Activated naive CD4-positive, alpha-beta T cell treated with Interleukin-2 at 50 U/mL for 16 hours (primary cell): ENCODE results near the gene ADGB.
"Not testable (repeated sequence)": the region's sequence is repeated elsewhere in the genome, so short reads cannot be mapped to it uniquely, and the experiment has no call there.

Experiments
- DNase-seq: peaks from one replicate; pipeline ENCODE4 v3.0.0-alpha.2; 2020

The ADGB gene

DNA sequence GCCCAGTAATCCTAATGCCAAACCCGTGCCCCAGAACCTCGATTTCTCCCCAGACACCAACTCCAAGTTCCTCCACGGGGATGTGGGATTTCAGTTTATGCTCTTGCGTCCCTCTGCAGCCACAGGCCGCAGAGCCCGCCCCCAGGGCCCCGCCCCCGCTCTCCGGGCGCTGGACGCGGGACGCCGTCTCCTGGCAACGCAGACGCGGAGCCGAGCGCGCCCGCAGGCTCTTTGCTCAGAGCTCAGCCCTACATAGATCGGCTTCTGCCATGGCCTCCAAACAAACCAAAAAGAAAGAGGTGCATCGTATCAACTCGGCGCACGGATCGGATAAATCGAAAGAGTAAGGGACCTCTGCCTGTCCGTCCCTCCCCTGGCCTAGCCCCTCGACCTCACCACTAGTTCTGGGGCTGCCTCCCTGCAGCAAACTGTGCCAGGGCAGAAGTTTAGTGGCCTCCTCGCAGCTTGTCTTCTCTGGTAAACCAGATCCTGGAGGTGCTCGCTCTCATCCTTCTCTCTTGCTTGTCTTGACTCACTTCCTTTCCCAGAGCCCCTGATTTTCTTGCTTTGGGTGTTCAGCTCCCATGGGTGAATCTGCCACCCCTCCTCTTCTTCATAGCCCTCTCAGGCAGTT is at the start of gene ADGB:
TSS of gene ADGB (plus strand) at position 201 of the 634 bp plus-strand sequence. CDS start at position 270, 69 bp downstream.
- DNase-seq: no peak

DNA sequence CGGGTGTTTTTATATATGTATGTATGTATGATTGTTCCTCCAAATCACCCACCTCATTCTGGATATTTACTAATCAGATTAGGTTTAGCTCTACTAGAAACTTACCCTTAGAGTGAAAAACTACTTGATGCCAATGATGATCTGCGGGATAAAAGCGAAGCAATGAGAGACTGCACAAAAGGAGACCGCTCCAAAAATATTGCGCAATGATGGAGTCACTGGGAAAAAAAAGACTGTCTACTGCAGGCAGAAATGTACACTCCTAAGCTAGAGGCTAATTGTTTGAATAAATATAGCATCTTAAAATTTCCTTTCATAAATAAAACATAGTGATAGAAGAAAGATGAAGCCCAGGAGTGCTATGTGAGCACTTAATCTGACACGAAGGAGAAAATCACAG is 47.9 kb upstream of the ADGB start:
- no peak for DNase-seq

DNA sequence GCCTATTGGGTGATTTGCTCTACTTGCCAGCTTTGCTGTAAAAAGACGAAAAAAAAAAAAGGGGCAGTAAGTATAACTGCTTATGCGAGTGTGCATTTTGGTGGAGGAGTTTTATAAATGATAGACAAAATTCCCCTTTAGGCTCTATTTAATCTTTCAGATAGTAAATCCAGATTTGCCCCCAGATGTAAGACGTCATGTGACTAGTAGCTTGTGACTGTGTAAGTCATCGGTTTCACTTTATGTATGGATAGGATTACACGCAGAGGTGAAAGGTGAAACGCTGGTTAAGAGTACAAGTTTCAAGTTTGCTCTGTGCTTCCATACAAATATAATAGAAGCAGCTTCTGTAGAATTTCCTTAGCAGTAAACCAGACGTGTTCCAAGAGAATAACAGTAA is 47.2 kb upstream of the ADGB start:
- DNase-seq: no peak

DNA sequence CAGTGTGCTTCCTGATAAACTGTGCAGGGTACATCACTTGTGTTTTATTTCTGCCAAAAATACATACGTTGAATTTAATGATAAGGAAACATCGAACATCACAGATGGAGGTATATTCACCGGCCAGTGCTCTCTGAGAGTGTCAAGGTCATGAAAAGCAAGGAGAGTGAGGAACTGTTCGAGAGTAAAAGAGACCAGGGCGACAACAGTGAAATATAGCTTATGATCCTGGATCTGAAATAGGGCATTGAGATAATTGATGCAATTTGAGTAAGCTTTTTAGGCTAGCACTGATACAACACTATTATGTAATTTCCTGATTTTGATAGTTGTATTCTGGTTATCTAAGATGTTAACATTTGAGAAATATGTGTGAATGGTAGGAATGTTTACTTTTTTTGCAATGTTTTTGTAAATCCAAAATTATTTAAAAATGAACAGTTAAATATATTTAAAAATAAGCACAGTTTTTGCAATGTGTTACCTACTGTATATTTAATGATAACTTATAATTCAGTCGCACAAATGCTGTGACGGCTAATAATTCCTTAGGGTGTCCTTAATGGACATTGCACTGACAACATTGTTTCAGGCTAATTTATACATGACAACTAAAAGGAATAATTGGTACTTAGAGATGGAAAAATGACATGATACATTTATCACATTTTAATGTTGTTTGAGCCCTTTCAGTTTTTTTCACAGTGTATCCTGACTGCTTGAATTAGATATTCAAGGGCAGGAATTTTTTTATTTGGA is 45.2 kb upstream of the ADGB start:
- DNase-seq: no peak

DNA sequence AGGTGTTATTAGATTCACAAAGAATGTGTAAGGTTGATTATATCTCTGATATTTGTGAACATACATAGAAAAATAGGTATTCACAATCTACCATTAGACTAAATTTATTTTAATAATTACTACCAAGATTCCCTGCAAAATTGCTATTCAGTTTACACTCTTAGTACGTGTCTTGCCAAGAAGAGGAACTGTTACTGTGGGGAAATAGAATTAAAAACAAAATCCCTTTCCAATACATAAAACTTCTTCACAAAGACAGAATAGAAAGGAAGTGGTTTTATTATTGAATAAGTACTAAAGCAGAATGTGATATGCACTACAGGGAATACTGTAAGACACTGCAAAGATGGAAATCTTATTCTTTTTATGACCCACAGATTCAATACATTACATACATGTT is 38.2 kb upstream of the ADGB start:
- DNase-seq: no peak

DNA sequence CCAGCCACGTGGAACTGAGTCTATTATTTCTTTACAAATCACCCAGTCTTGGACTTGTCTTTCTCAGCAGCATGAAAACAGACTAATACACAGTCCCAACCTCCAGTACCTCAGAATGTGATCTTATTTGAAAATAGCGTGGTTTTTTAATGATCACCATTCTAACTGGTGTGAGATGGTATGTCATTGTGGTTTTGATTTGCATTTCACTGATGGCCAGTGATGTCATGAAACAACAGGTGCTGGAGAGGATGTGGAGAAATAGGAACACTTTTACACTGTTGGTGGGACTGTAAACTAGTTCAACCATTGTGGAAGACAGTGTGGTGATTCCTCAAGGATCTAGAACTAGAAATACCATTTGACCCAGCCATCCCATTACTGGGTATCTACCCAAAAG is 32.1 kb upstream of the ADGB start:
- DNase-seq: not testable (repeated sequence)

DNA sequence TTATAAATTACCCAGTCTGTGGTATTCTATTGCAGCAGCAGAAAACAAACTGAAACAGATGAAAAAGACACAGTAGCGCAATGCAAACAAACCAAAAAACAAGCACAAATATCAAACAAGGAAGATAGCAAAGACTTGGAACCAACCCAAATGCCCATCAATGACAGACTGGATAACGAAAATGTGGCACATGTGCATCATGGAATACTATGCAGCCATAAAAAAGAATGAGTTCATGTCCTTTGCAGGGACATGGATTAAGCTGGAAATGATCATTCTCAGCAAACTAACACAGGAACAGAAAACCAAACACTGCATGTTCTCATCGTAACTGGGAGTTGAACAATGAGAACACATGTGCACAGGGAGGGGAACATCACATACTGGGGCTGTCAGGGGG is 30.2 kb upstream of the ADGB start:
- DNase-seq: not testable (repeated sequence)

DNA sequence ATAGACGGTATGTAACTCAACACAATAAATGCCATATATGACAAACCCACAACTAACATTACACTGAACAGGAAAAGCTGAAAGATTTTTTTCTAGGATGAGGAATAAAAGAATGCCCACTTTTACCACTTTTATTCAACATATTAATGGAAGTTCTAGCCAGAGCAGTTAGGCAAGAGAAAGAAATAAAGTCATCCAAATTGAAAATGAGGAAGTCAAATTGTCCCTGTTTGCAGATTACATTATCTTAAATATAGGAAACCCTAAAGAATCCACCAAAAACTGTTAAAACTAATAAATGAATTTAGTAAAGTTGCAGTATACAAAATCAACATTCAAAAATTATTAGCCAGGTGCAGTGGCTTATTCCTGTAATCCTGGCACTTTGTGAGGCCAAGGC is 24.6 kb upstream of the ADGB start:
- no peak for DNase-seq

DNA sequence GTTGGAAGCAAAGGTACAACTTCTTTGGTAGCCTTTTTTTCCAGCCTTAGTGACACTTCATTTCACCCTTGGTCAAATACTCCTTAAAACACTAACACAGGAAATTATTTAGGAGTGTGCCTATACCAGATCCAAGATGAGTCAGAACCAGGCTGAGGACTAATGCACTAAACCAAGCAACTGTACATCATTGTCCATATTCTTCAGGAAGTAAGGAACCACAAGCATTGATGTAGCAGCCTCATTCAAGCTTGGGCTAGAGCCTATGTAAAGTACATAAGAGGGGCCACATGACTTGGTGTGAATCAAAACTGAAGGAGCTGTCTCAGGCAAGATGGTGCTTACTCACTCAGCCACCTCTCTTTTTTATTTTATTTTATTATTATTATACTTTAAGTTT is 20.7 kb upstream of the ADGB start:
- DNase-seq: no peak

DNA sequence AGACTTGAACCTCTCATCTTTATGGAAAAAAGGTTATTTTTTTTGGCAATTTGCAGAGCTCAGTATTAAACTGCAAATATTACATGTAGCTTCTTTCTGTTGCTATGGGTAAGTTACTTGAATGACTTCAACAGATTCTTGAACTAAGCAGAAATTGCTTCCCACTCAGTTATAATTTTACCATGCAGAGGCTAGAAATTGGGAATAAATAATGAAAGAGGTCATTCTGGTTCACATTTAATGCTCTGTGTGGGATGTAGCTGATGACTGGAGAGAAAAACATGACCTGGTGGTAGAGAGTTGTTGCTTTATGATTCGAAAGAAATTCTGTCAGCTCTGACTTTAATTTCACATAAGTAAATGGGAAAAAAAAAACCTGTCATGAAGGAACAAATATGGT is 16.8 kb upstream of the ADGB start:
- no peak for DNase-seq

DNA sequence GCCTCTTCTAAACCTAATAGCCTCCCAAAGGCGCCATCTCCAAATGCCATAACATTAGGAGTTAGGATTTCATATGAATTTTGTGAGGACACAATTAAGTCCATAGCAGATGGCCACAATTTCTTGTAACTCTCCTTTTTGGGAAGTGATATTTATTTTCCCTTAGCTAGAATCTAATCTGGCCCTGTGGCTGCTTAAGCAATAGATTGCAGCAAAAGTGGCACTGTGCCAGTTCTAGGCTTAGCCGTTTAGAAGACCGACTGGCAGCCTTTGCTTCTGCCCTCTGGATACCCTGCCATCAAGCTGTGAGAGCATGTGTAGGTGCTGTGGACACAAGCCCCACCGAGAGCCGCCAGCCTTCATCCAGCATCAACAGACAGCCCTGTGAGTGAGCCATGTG is 15.9 kb upstream of the ADGB start:
- DNase-seq: no peak

DNA sequence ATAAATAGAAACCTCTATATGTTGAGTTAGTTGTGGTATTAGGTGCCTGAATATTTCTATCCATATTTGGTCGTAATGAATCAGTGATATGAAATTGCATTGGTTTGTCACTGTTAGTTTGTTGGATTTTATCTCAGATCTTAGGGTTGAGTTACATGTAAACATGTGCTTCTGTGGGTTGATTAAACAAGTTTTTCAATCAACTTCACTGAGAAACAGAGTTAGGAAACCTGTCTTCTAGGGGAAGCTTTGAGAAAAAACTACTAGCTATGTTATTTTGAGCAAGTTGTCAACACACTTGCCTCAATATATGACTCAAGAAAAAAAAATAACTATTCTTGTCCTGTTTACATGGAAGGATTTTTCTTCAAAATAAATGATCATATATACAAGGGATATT is 14.8 kb upstream of the ADGB start:
- no peak for DNase-seq

DNA sequence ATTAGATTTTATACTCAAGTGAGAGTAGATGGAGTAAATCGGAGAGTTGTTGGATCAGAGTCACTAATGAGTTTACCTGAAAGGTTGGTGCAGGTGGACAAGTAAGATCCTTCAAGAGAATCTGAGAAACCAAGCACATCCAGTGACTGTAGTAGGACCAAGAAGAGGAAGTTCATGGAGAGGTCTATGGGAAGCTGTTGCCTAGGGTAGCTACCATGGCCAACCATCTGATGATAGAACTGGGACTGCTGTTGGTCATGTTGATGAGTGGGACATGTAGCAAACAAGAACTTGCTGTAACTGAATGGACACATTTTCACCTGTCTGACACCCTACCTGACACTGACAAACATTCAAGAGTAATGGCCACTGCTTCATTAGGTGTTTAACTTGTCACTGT is 11.3 kb upstream of the ADGB start:
- no peak for DNase-seq

DNA sequence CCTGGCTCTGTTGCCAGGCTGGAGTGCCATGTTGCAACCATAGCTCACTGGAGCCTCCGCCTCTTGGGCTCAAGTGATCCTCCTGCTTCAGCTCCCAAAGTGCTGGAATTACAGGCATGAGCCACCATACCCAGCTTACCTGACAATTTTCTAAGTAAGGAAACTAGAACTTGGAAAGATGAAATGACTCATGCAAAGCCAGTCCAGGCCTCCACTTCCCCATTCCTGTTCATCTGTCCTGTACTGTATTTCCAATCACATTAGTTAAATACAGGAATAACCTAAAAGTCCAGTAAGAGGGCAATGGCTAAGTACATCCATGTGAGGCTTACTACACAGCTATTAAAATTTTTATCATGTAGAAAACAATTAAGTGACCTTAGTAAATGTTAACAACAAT is 8.3 kb upstream of the ADGB start:
- no peak for DNase-seq

DNA sequence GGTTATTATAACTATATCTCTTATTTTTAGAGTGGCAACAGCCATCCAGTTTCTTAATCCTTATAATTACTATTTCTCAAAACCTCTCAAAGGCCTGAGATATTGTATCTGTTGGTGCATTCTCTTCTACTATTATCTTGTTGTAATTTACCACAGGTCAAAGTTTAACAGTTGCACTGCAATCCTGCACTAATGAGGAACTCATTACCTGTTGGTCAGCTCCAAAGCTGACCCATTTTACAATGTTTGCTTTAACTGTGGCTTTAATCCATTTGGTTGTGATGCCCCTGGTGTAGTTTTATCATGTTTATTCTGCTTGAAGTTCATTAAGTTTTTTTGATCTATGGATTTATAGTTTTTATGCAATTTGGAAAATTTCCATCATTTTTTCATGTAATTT is 6.3 kb upstream of the ADGB start:
- no peak for DNase-seq

DNA sequence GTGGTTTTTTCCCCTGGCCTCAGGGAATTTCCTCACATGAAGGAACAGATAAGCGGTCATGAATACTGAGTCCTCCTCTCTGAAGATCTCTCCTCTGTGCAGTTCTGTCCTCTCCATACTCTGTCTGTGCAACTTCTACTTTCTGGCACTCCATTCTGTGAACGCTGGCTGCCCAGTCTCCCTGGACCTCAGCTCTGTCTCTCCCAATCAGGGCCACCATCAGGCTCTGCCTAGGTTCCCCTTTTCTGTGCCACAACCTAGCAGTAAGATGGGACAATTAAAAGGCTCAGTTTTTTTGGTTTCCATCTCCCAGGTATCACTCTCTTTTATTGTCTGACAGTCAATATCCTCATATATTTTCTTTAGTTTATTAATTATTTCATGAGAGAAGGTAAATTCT is 4.8 kb upstream of the ADGB start:
- DNase-seq: no peak

DNA sequence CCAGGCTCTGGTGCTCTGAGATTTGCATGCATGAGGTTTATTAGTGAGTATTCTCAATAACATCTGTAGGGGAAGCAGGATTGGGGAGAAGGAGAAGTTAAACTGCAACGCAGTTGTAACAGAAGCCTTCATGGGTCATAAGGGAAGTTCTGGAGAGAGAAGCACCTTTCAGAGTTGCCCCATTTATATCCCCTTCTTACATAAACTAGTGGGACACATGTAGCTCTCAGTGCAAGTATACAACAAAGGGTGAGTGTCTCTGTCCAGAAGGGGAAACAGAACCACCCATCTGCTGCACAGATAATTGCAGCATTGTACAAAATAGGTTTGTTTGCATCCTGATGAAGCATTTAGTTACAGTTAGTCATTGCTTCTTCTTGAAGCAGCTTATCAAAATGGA is 4.3 kb upstream of the ADGB start:
- no peak for DNase-seq

DNA sequence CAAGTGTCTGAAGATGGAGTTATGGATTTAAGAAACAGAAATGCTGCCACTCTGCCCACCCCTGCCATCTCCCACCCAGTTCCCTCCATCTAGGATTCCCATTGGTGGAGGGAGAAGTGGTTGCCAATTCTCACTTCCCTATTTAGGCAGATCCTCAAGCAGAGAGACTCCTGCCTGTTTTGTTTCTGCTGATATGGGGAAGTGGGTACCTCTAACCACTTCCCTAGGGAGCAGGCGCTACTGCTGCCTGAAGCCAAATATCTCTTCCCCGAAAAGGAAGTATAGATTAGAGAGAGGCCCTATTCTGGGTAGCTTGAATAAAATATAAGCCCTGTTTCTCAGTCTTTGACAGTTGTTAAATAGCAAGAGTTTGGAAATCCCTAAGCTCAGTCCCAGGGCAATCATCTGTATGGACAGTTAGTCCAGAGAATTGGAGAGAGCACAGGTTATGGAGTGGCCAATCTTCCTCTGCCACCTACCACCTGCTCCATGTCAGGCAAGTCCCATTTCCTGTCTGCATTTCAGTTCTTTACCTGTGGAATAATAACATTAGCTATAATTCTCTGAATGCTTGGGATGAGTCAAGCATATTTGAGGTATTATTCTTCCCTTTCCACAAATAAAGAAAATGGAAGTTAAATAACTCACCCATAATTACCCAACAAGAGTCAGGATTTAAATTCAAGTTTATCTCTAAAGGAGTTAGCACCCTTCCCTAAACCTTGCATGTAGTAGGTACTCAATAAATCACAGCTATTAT is 2.6 kb upstream of the ADGB start:
- DNase-seq: no peak

DNA sequence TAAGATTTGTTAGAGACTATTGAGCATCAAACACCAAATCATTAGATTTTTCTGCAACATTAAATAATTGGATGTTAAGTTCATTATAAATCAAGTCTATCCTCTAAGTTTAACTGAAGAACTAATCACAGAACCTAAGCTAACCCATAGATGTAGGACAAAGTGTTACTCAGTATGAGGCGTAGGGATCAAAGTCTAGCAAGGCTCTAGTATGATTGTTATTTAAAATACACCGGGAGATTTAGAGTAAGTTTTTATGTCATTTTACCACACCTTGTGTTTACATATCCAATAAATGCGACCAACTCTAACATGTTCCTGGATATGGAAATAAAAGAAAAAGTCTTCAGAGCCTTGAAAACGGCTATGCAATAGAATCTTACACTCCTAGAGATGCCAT is 2.6 kb downstream of the ADGB start:
- DNase-seq: no peak

DNA sequence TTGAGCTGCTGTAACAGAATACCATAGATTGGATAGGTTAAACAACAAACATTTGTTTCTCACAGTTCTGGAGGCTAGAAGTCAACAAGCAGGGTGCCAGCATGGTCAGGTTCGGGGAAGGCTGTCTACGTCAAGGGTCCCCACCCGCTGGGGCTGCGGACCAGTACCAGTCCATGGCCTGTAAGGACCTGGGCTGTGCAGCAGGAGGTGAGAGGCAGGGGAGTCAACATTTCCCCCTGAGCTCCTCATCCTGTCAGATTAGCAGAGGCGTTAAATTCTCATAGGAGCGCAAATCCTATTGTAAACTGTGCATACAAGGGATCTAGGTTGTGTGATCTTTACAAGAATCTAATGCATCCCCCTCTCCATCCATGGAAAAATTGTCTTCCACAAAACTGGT is 3.8 kb downstream of the ADGB start:
- DNase-seq: no peak

DNA sequence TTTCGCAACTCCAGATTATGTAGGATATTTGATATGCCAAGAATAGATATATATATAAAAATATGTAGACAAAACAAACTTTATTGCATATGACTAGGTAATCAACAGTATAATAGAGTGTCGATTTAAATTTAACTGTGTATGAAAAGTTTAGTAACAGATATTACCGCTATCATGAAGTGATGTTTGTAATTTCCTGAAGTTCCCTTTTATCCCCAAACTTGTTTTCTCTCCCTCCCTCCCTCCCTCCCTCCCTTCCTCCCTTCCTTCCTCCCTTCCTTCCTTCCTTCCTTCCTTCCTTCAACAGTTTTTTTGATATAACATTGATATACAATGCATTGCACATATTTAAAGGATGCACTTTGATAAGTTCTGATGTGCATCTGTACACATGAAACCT is 15.2 kb downstream of the ADGB start:
- no peak for DNase-seq

DNA sequence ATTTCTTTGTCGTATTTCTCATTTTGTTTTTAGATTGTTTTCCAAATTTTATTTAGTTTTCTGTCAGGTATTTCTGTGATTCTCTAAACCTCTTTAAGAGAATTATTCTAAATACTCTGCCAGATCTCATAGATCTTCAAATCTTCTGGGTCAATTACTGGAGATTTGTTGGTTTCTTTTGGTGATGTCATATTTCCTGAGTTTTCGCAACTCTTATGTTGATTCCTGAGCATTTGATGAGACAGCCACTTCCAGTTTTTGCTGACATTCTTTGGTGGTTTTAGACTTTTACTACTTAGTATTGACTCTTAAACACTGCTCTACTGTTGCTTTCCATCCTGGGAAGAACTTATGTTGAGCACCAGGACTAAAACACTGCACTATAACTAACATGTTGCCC is 21.9 kb downstream of the ADGB start:
- no peak for DNase-seq

DNA sequence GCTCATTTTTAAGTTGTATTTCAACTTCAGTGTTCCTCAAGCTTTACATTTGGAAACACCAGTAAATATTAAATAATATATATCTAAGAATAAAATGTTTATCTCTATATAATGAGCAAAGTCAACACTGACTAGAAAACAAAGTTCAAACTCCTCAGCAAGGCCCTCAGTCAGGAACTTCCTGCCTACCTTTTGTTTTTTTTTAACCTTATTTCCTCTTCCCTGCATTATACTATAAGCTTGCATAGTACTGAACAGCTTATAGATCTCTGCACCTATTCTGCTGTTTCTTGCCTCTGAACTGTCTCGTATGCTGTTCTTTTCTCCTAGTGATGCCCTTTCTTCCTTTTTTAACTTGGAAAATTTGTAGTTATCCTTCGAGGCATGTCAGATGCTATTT is 29.6 kb downstream of the ADGB start:
- no peak for DNase-seq

DNA sequence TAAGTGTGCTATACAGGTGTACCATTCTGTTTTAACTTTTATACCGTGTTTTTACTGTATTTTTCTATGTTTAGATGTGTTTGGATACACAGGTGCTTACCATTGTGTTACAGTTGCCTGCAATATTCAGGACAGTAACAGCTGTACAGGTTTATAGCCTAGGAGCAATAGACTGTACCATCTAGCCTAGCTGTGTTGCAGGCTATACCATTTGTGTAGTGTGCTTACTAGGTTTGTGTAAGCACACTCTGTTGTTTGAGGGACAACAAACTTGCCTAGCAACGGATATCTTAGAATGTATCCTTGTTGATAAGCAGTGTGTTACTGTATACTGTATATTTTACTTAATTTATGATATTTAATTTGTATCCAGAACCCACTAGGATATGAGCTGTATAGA is 35.2 kb downstream of the ADGB start:
- DNase-seq: no peak
